HG03575 (cell line): ENCODE data around the gene C1orf21.

Experiments used
- ATAC-seq: cut with Tn5 transposase; IDR thresholded peaks from one replicate; pipeline ENCODE4 v1.9.1; 2021; ENCODE audit not compliant: unreplicated experiment, insufficient number of reproducible peaks, low FRiP score; ENCODE audit errors: extremely low read depth

Gene C1orf21

DNA sequence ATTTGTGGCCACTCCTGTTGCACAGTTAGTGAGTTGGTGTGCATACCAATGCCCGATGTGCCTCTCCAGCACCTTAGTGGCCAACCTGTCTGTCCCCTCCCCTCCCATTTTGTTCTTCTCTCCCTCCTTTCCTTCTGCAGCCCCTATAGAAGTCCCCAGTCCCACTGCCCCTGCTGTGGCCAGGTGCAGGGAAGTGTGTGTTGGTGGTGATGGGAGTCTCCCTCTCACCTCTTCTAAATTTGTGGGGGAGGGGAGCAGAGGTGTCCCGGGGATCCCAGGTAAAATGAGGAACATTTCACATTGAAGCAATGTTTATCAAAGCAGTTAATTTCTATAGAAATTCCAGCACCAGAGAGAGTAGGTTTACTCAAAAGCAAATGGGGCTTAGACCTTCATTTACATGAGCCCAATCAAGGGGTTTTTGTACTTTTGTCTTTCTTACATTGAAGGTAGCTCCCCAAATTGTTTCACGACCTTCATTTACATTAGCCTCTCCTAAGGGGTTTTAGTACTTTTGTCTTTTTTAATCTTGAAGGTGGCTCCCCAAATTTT is 3.0 kb upstream of the C1orf21 start:
- no peak for ATAC-seq

- ATAC-seq: no peak
These were observed 941 bp upstream of the C1orf21 start for GRCh38 chr1:184385865-184386311.

DNA sequence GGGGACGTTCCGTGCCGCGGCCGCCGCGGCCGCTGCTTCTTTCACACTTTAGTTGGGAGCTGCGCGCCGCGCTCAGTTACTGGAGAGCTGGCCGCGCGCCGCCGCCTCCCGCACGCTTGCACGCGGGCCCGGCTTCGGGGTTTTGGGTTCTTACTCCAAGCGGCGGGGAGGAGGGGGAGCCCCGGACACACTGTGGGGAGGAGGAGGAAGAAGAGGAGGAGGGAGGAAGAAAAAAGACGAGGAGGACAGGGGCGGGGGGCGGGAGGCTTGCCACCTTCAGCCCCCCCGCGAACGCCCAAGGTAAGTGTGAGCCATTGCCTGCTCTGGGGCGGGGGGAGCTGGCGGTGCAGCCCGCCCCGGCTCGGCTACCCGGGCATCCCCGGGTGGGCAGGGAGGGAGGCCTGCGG is 243 bp downstream of the C1orf21 start:
- ATAC-seq: no peak

GRCh38 chr1:184387476-184388318 is 868 bp downstream of the C1orf21 start:
- ATAC-seq: no peak

- no peak for ATAC-seq
These were observed 1.6 kb downstream of the C1orf21 start for GRCh38 chr1:184388319-184388889.

DNA sequence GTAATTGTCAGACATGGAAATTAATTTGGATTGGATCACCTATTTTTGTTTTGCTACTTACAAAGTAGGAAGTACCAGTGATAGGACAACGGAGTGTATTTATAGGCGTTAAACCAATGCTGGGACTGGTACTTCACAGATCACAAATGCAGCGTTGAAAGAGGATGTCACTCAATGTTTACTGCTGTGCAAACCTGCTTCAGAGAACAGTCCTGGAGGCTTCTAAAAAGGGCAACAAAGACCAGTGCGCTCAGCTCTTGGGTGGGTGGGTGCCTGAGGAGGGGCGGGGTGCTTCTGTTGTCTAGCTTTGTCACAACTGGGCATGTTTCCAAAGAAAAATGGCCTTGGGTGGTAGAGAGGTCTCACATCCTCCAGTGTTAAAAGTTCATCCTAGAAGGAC is 2.1 kb downstream of the C1orf21 start:
- no peak for ATAC-seq

GRCh38 chr1:184389446-184389845 is 2.6 kb downstream of the C1orf21 start:
- no peak for ATAC-seq

- no peak for ATAC-seq
These were observed 4.1 kb downstream of the C1orf21 start for GRCh38 chr1:184390889-184391288.

- no peak for ATAC-seq
These were observed 5.2 kb downstream of the C1orf21 start for GRCh38 chr1:184392067-184392466.

- no peak for ATAC-seq
These were observed 6.1 kb downstream of the C1orf21 start for GRCh38 chr1:184392779-184393522.

GRCh38 chr1:184393962-184394361 is 7.1 kb downstream of the C1orf21 start:
- no peak for ATAC-seq

- no peak for ATAC-seq
These were observed 8.5 kb downstream of the C1orf21 start for GRCh38 chr1:184395370-184395769.

DNA sequence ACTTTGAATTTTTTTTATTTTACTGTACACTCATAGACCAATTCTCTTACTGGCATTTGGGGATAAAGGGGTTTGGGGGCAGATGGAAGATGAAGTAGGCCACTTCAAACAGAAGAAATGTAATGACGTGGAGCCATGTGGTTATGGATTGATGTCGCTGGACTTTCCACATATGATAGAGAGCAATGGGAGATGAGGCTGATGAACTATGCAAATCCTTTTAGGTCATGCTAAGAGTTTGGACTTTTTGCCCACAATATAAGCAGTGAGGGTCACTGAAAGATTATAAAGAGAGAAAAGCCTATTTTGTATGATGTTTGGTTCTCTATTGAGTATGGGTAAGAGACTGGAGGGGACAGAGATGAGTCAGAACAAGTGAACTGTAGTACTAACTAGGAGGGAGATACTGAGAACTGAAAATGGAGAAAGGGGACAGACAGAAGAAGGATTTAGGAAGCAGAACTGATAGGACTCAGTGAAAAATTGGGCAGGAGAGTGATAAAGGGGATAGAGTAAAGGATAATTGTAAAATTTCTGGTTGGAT is 9.2 kb downstream of the C1orf21 start:
- ATAC-seq: no peak

GRCh38 chr1:184399192-184399847 is 12.5 kb downstream of the C1orf21 start:
- ATAC-seq: no peak

DNA sequence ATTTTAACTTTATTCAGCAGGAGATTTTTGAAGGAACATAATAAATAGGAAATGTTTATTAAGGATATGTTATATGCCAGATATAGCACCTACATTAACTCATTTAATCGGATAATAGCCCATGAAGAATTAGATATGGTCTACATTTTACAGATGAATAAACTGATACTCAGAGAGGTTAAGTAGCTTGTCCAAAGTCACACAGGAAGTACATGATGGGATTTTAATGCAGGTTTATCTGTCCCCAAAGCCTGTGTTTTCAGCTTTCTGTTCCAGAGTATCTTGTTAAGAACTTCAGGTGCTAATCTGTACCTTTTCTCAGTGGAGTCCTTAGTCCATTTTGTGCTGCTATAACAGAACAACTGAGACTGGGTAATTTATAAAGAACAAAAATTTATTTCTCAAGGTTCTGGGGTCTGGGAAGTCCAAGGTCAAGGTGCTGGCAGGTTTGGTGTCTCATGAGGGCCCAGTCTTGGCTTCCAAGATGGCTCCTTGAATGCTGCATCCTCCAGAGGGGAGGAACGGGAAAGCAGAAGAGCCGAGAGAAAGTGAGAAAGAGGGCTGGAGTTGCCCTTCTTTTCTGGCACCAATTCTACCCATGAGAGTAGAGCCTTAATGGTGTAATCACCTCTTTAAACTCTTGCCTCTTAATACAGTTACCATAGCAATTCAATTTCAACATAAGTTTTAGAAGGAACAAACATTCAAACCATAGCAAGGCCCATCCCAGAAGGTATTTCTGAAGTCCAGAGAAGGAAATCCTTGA is 17.3 kb downstream of the C1orf21 start:
- no peak for ATAC-seq

DNA sequence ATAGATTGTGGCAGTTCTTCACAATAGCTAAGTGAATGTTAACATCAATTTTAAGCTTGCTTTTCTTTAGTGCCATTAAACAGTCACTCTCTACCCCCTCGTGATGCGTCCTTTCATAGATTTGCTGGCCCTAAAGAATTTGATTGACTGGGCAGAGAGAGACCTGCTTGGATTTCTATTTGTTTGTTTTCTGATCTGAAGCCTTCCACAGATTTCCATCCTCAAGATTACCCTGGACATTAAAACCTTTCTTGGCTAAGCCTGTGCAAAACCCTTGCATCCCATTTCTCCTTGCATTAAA is 17.8 kb downstream of the C1orf21 start:
- no peak for ATAC-seq

DNA sequence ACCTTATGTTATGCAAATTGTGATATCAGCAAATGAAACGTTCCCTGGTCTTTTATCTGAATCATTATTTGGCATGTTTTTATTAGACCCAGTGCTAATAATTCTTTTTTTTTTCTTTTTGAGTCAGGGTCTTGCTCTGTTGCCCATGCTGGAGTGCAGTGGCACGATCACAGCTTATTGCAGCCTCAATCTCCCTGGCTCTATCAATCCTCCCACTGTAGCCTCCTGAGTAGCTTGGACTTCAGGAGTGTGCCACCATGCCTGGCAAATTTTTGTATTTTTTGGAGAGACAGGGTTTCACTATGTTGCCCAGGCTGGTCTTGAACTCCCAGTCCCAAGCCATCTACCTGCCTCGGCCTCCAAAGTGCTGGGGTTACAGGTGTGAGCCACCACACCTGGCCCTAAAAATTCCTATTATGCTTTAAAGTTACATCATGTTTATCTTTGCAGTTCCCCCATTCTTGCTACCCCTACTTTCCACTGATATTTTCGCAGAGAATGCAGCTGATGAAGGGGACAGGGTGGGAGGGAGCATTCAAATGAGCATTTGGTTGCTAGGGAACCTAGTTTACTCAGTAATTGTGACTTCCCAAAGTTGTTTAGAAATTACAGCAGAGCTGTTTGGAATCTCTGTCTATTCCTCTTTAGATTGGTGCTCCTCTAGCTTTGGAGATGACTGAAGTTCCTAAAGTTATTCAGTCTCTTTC is 18.4 kb downstream of the C1orf21 start:
- ATAC-seq: no peak

GRCh38 chr1:184405801-184406142 is 18.9 kb downstream of the C1orf21 start:
- ATAC-seq: no peak
